WTC11 (cell line): ENCODE results near the gene RAC3. TPM values are rescaled to one million over a fixed set of nuclear protein-coding genes. Genes with fewer than 3 reads are reported as not detected.

Source experiments
- ATAC-seq: fragments of 200-7000 bp; cut with Tn5 transposase; 2 replicates; pipeline ENCODE4 v1.10.0; 2021; ENCODE audit warnings: mild to moderate bottlenecking, moderate library complexity
- CTCF ChIA-PET: fragments of 300-600 bp; sonication (Branson Sonifier 250); formaldehyde crosslinking; loops from one replicate; lab custom pipeline; 2021; ENCODE audit warnings: antibody characterized with exemption; lab: Charles Lee
- POLR2A ChIA-PET: fragments of 350-600 bp; sonication (Branson Sonifier 250); formaldehyde crosslinking; loops from one replicate; lab custom pipeline; 2021; ENCODE audit warnings: antibody characterized with exemption; lab: Charles Lee
- DNase-seq: peaks from one replicate; pipeline ENCODE4 v3.0.0; 2021; ENCODE audit warnings: low spot score
- H3K27ac Mint-ChIP-seq: 2 replicates; pipeline ENCODE4 v1.8.0; 2021; ENCODE audit warnings: mixed read lengths
- H3K27me3 Mint-ChIP-seq: 2 replicates; pipeline ENCODE4 v1.8.0; 2021; ENCODE audit warnings: low read depth, mild to moderate bottlenecking, moderate library complexity, mixed read lengths
- H3K36me3 Mint-ChIP-seq: 2 replicates; pipeline ENCODE4 v1.8.0; 2021; ENCODE audit warnings: mixed read lengths
- H3K4me1 Mint-ChIP-seq: 2 replicates; pipeline ENCODE4 v1.8.0; 2022; ENCODE audit warnings: mixed read lengths
- H3K4me3 Mint-ChIP-seq: 2 replicates; pipeline ENCODE4 v1.8.0; 2021; ENCODE audit warnings: mild to moderate bottlenecking, moderate library complexity, mixed read lengths
- H3K9me3 Mint-ChIP-seq: 2 replicates; pipeline ENCODE4 v1.8.0; 2021; ENCODE audit warnings: mixed read lengths
- CREB1 ChIP-seq: sonication (generic); formaldehyde crosslinking; IDR thresholded peaks from 2 replicates; pipeline ENCODE4 v1.8.0; 2023; ENCODE audit warnings: mild to moderate bottlenecking, missing genetic modification reagents
- ETV6 ChIP-seq: sonication (generic); formaldehyde crosslinking; IDR thresholded peaks from 2 replicates; pipeline ENCODE4 v1.8.1; 2022; ENCODE audit warnings: mild to moderate bottlenecking, missing genetic modification reagents
- GABPB1 ChIP-seq: sonication (generic); formaldehyde crosslinking; IDR thresholded peaks from 2 replicates; pipeline ENCODE4 v1.8.1; 2023; ENCODE audit warnings: mild to moderate bottlenecking, missing genetic modification reagents
- NFATC4 ChIP-seq: fragments of 250-450 bp; sonication (Bioruptor Pico); IDR thresholded peaks from 2 replicates; pipeline ENCODE4 v1.9.0; 2021; ENCODE audit warnings: mild to moderate bottlenecking
- NFE2L1 ChIP-seq: sonication (generic); formaldehyde crosslinking; IDR thresholded peaks from 2 replicates; pipeline ENCODE4 v1.8.1; 2023; ENCODE audit warnings: missing genetic modification reagents
- NR1H2 ChIP-seq: sonication (generic); formaldehyde crosslinking; IDR thresholded peaks from 2 replicates; pipeline ENCODE4 v1.9.0; 2021; ENCODE audit warnings: mild to moderate bottlenecking, moderate library complexity, missing genetic modification reagents
- TCF7 ChIP-seq: sonication (generic); formaldehyde crosslinking; IDR thresholded peaks from 2 replicates; pipeline ENCODE4 v1.8.0; 2022; ENCODE audit warnings: mild to moderate bottlenecking, low read depth, missing genetic modification reagents, moderate library complexity
- TEAD4 ChIP-seq: sonication (generic); formaldehyde crosslinking; IDR thresholded peaks from 2 replicates; pipeline ENCODE4 v1.8.0; 2022; ENCODE audit warnings: mild to moderate bottlenecking, missing genetic modification reagents
- ZNF121 ChIP-seq: sonication (generic); formaldehyde crosslinking; IDR thresholded peaks from 2 replicates; pipeline ENCODE4 v1.8.0; 2023; ENCODE audit warnings: missing genetic modification reagents
- ZNF138 ChIP-seq: sonication (generic); formaldehyde crosslinking; conservative IDR thresholded peaks from 2 replicates; pipeline ENCODE4 v1.8.1; 2022; ENCODE audit warnings: mild to moderate bottlenecking, moderate library complexity, missing genetic modification reagents
- total RNA-seq: library from RNA; stranded (reverse); gene quantifications from 3 replicates; pipeline ENCODE4 v1.2.3, GENCODE V29; 2021
- TF ChIP-seq, protein P1 (sequence below): fragments of 250-450 bp; sonication (Bioruptor Pico); IDR thresholded peaks from 2 replicates; pipeline ENCODE4 v2.1.2; 2022; ENCODE audit warnings: mild to moderate bottlenecking, moderate library complexity
- TF ChIP-seq, protein P2 (sequence below): sonication (generic); formaldehyde crosslinking; conservative IDR thresholded peaks from 2 replicates; pipeline ENCODE4 v1.8.1; 2022; ENCODE audit warnings: mild to moderate bottlenecking, missing genetic modification reagents
- TF ChIP-seq, protein P3 (sequence below): sonication (generic); formaldehyde crosslinking; IDR thresholded peaks from 2 replicates; pipeline ENCODE4 v1.8.1; 2022; ENCODE audit warnings: mild to moderate bottlenecking, moderate library complexity, missing genetic modification reagents
- TF ChIP-seq, protein P4 (sequence below): fragments of 250-450 bp; sonication (Bioruptor Pico); IDR thresholded peaks from 2 replicates; pipeline ENCODE4 v1.9.0; 2021; ENCODE audit warnings: moderate library complexity, mild to moderate bottlenecking, inconsistent platforms, borderline replicate concordance
- TF ChIP-seq, protein P5 (sequence below): sonication (generic); formaldehyde crosslinking; IDR thresholded peaks from 2 replicates; pipeline ENCODE4 v1.8.1; 2023; ENCODE audit warnings: mild to moderate bottlenecking, missing genetic modification reagents
- TF ChIP-seq, protein P6 (sequence below): sonication (generic); formaldehyde crosslinking; IDR thresholded peaks from 2 replicates; pipeline ENCODE4 v1.8.0; 2022; ENCODE audit warnings: missing genetic modification reagents
- TF ChIP-seq, protein P7 (sequence below): sonication (generic); formaldehyde crosslinking; IDR thresholded peaks from 2 replicates; pipeline ENCODE4 v1.8.0; 2022; ENCODE audit warnings: mild to moderate bottlenecking, missing genetic modification reagents
- TF ChIP-seq, protein P8 (sequence below): fragments of 200-600 bp; IDR thresholded peaks from 2 replicates; pipeline ENCODE4 v1.8.0; 2022; ENCODE audit warnings: antibody characterized with exemption

Gene RAC3
- total RNA-seq, 1 experiment from 2014 or later, result 163 TPM

DNA sequence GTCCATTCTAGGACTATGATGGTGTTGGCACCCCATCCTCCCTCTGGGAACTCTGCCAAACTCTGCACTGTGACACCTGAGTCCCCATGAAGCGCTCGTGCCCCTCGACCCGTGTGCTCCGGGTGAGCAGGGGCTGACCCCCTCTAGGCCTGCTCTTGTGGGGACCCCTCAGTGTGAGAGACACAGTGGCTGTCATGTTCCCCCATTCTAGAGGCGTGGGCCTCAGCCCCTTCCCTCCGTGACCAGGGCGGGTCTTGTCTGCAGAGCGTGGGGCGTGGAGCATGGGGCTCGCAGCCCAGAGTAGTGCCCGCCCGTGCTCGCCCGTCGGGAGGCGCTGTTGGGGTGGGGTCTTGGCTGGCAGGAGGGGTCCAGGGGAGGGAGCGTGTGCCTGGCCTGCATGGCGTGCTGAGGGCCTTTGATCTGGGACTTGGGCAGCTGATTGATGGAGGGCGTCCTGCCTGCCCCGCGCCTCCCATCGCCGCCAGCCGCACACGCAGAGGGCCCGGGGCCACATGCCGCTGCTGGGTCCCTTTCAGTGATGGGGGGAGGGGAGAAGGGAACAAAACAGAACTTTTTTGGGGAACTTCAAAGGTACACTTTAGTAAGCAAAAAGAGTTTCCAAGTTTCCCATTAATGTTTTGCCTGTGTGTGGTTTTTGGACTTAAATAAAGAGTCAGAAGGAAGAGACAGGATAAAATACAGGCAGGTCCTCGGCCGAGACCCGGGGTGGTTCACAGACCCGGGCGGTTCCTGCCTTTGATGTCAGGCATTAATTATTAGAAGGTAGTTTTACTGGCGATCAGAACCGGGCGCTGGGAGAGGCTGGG is 31.3 kb upstream of the RAC3 start (continued):
- TF ChIP-seq, protein P1, sequence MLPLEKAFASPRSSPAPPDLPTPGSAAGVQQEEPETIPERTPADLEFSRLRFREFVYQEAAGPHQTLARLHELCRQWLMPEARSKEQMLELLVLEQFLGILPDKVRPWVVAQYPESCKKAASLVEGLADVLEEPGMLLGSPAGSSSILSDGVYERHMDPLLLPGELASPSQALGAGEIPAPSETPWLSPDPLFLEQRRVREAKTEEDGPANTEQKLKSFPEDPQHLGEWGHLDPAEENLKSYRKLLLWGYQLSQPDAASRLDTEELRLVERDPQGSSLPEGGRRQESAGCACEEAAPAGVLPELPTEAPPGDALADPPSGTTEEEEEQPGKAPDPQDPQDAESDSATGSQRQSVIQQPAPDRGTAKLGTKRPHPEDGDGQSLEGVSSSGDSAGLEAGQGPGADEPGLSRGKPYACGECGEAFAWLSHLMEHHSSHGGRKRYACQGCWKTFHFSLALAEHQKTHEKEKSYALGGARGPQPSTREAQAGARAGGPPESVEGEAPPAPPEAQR (CRISPR knock-in tag), result no peak

DNA sequence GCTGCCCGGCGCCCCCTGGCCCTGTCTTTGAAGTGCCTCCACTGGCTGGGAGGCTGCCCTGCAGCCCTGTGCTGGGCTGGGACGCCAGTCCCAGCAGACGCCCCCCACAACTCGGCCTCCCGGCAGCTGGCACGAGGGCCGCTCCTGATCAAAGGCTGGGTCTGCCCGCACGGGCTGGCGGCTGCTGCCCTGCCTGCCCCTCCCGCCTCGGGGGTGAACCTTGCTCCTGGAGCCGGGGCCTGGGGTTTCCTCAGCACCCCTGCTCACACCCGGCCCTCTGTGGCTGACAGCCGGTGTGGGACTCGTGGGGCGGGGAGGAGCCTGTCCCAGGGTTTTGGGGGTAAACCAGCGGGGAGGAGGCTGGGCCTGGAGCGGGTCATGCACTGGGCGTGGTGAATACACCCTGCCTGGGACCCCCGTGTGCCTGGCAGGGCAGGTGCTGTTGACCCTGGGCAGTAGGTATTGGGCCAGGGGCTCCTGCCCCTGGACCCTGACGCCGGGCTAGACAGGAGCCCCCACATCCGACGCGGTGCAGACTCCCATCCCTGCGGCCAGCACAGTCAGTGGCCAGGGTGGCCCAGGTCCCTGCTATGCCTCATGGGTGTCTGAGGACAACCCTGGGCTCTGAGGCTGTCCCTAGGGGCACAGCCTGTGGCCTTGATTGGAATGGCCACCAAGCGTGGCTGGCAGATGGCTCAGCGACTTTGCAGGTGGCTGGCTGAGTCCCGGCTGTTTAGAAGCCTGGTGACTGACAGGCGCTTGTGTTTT is 30.5 kb upstream of the RAC3 start:
- Mint-ChIP-seq H3K27me3 (no peaks in the 10 kb centered on the region), H3K4me3 (no peak overlapping the region), H3K4me1 (no peaks in the 10 kb centered on the region), H3K36me3 (no peaks in the 10 kb centered on the region), H3K27ac (no peak overlapping the region), H3K9me3 (no peaks in the 10 kb centered on the region)
- TF ChIP-seq, protein P2, sequence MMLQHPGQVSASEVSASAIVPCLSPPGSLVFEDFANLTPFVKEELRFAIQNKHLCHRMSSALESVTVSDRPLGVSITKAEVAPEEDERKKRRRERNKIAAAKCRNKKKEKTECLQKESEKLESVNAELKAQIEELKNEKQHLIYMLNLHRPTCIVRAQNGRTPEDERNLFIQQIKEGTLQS, result no peak
- peak; percentile 89 for TF ChIP-seq GABPB1 (CRISPR knock-in tag)
- ATAC-seq (no peak), DNase-seq (no peak)
- ChIA-PET POLR2A (no interaction called here), CTCF (interaction anchor here (0.7 kb wide), 1 partner anchor 12 kb away, joined by 3 read pairs; no protein-coding TSS in a partner anchor)

DNA sequence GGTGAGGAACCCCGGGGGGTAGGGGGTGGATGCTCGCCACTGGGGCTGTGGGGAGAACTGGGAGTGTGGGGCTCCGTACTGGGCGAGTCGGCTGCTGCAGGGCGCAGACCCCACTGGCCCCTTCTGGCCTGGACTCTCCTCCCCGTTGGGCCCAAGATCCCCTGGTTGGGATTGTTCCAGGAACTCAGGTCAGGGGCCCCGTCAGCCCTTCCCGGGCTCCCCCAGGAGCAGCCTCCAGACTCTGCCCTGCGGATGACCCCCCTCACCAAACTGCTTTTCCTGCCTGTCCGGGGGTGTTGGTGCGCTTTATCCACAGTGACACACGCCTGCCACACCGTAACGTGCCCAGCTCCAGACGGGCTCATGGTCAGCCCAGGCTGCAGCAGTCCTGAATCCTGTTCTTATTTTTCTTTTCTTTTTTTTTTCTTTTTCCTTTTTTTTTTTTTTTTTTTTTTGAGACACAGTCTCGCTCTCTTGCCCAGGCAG is 29.9 kb upstream of the RAC3 start:
- no peak for ATAC-seq
- Mint-ChIP-seq H3K36me3 (no peaks in the 10 kb centered on the region), H3K4me3 (no peak overlapping the region), H3K9me3 (no peaks in the 10 kb centered on the region), H3K27ac (no peak overlapping the region), H3K27me3 (no peaks in the 10 kb centered on the region), H3K4me1 (no peaks in the 10 kb centered on the region)
- POLR2A ChIA-PET, result no interaction called here
- CTCF ChIA-PET, result interaction anchor here (0.7 to 1.2 kb wide), 3 partner anchors 11 to 1029 kb away, joined by 3 to 4 read pairs (median 3); no protein-coding TSS in a partner anchor
- TF ChIP-seq, protein P3, sequence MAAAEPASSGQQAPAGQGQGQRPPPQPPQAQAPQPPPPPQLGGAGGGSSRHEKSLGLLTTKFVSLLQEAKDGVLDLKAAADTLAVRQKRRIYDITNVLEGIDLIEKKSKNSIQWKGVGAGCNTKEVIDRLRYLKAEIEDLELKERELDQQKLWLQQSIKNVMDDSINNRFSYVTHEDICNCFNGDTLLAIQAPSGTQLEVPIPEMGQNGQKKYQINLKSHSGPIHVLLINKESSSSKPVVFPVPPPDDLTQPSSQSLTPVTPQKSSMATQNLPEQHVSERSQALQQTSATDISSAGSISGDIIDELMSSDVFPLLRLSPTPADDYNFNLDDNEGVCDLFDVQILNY, result no peak
- TF ChIP-seq CREB1 (CRISPR knock-in tag) (no peak), TCF7 (CRISPR knock-in tag) (no peak), ZNF138 (CRISPR knock-in tag) (no peak), TEAD4 (CRISPR knock-in tag) (no peak), ETV6 (CRISPR knock-in tag) (no peak), ZNF121 (CRISPR knock-in tag) (no peak), NFE2L1 (CRISPR knock-in tag) (no peak), NR1H2 (no peak), NFATC4 (CRISPR knock-in tag) (no peak)
- TF ChIP-seq, protein P4, sequence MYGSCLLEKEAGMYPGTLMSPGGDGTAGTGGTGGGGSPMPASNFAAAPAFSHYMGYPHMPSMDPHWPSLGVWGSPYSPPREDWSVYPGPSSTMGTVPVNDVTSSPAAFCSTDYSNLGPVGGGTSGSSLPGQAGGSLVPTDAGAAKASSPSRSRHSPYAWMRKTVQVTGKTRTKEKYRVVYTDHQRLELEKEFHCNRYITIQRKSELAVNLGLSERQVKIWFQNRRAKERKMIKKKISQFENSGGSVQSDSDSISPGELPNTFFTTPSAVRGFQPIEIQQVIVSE (CRISPR knock-in tag), result no peak
- TF ChIP-seq, protein P5, sequence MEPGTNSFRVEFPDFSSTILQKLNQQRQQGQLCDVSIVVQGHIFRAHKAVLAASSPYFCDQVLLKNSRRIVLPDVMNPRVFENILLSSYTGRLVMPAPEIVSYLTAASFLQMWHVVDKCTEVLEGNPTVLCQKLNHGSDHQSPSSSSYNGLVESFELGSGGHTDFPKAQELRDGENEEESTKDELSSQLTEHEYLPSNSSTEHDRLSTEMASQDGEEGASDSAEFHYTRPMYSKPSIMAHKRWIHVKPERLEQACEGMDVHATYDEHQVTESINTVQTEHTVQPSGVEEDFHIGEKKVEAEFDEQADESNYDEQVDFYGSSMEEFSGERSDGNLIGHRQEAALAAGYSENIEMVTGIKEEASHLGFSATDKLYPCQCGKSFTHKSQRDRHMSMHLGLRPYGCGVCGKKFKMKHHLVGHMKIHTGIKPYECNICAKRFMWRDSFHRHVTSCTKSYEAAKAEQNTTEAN, result no peak
- TF ChIP-seq, protein P6, sequence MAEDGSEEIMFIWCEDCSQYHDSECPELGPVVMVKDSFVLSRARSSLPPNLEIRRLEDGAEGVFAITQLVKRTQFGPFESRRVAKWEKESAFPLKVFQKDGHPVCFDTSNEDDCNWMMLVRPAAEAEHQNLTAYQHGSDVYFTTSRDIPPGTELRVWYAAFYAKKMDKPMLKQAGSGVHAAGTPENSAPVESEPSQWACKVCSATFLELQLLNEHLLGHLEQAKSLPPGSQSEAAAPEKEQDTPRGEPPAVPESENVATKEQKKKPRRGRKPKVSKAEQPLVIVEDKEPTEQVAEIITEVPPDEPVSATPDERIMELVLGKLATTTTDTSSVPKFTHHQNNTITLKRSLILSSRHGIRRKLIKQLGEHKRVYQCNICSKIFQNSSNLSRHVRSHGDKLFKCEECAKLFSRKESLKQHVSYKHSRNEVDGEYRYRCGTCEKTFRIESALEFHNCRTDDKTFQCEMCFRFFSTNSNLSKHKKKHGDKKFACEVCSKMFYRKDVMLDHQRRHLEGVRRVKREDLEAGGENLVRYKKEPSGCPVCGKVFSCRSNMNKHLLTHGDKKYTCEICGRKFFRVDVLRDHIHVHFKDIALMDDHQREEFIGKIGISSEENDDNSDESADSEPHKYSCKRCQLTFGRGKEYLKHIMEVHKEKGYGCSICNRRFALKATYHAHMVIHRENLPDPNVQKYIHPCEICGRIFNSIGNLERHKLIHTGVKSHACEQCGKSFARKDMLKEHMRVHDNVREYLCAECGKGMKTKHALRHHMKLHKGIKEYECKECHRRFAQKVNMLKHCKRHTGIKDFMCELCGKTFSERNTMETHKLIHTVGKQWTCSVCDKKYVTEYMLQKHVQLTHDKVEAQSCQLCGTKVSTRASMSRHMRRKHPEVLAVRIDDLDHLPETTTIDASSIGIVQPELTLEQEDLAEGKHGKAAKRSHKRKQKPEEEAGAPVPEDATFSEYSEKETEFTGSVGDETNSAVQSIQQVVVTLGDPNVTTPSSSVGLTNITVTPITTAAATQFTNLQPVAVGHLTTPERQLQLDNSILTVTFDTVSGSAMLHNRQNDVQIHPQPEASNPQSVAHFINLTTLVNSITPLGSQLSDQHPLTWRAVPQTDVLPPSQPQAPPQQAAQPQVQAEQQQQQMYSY, result no peak
- TF ChIP-seq, protein P7, sequence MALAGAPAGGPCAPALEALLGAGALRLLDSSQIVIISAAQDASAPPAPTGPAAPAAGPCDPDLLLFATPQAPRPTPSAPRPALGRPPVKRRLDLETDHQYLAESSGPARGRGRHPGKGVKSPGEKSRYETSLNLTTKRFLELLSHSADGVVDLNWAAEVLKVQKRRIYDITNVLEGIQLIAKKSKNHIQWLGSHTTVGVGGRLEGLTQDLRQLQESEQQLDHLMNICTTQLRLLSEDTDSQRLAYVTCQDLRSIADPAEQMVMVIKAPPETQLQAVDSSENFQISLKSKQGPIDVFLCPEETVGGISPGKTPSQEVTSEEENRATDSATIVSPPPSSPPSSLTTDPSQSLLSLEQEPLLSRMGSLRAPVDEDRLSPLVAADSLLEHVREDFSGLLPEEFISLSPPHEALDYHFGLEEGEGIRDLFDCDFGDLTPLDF (CRISPR knock-in tag), result no peak
- TF ChIP-seq, protein P8, sequence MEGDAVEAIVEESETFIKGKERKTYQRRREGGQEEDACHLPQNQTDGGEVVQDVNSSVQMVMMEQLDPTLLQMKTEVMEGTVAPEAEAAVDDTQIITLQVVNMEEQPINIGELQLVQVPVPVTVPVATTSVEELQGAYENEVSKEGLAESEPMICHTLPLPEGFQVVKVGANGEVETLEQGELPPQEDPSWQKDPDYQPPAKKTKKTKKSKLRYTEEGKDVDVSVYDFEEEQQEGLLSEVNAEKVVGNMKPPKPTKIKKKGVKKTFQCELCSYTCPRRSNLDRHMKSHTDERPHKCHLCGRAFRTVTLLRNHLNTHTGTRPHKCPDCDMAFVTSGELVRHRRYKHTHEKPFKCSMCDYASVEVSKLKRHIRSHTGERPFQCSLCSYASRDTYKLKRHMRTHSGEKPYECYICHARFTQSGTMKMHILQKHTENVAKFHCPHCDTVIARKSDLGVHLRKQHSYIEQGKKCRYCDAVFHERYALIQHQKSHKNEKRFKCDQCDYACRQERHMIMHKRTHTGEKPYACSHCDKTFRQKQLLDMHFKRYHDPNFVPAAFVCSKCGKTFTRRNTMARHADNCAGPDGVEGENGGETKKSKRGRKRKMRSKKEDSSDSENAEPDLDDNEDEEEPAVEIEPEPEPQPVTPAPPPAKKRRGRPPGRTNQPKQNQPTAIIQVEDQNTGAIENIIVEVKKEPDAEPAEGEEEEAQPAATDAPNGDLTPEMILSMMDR, result no peak
- DNase-seq, result no peak
